Heart left ventricle (tissue), 16 donors: Measurements from ENCODE around the gene FAM83G. TPM values are rescaled to one million over a fixed set of nuclear protein-coding genes. Genes with fewer than 3 reads are reported as not detected.

Experiments
- ATAC-seq, 4 donors: fragments of 200-7000 bp; cut with Tn5 transposase; one replicate each; pipeline ENCODE4 v1.9.1; 2020 to 2022; ENCODE audit warnings: moderate library complexity in 4 of 4, mild to moderate bottlenecking in 3 of 4, moderate number of reproducible peaks in 1 of 4
- DNase-seq, 5 donors: peaks; one replicate each; pipeline ENCODE4 v3.0.0-alpha.2; 2020
- H3K27ac ChIP-seq, 12 donors: fragments of 200-600 bp; sonication (generic) in 4 of 12; one replicate each; pipeline versions ENCODE4 v1.5.0 to v1.8.0; 2016 to 2022; ENCODE audit warnings: mild to moderate bottlenecking in 2 of 12
- H3K27me3 ChIP-seq, 9 donors: fragments of 200-600 bp; sonication (generic) in 2 of 9; one replicate each; pipeline versions ENCODE4 v1.5.1 to v1.8.0; 2016 to 2022; ENCODE audit warnings: mild to moderate bottlenecking in 3 of 9
- H3K36me3 ChIP-seq, 9 donors: fragments of 200-600 bp; sonication (generic) in 2 of 9; one replicate each; pipeline versions ENCODE4 v1.5.0 to v1.8.0; 2018 to 2022; ENCODE audit warnings: mild to moderate bottlenecking in 2 of 9
- H3K4me1 ChIP-seq, 12 donors: fragments of 200-600 bp; sonication (generic) in 4 of 12; one replicate each; pipeline versions ENCODE4 v1.5.0 to v1.8.0; 2016 to 2022; ENCODE audit warnings: mild to moderate bottlenecking in 3 of 12
- H3K4me3 ChIP-seq, 12 donors: fragments of 200-600 bp; sonication (generic) in 4 of 12; one replicate each; pipeline versions ENCODE4 v1.5.0 to v1.8.0; 2017 to 2022; ENCODE audit warnings: mild to moderate bottlenecking in 9 of 12, moderate library complexity in 4 of 12
- H3K9me3 ChIP-seq, 12 donors: fragments of 200-600 bp; sonication (generic) in 4 of 12; one replicate each; pipeline versions ENCODE4 v1.5.0 to v1.8.0; 2016 to 2022; ENCODE audit warnings: mild to moderate bottlenecking in 1 of 12
- CTCF ChIP-seq, 12 donors: fragments of 200-600 bp; sonication (generic) in 4 of 12; IDR thresholded peaks; one replicate each; pipeline versions ENCODE4 v1.5.0 to v1.8.0; 2018 to 2022; ENCODE audit warnings: antibody characterized with exemption in 12 of 12, mild to moderate bottlenecking in 5 of 12
- POLR2A ChIP-seq, 2 donors: fragments of 450-650 bp; IDR thresholded peaks; one replicate each; pipeline ENCODE4 v1.6.1; 2017; ENCODE audit warnings: antibody characterized with exemption in 2 of 2, mild to moderate bottlenecking in 2 of 2, moderate library complexity in 2 of 2
- WGBS, 4 donors: extraction: QIAGEN DNeasy Blood & Tissue Kit in 2 of 4; methylation state at CpG; one replicate each; pipeline versions ENCODE4 v1.1.5 to v1.1.7; 2013 to 2018; 5-methylcytosine and 5-hydroxymethylcytosine counted together
- intact Hi-C, 10 donors: fragments of 100-400 bp; cut with DNase I; formaldehyde crosslinking; loops; one replicate each; pipeline versions ENCODE4 v1.11.1 to v1.14.2; 2022
- polyA plus RNA-seq, 2 donors: library from polyadenylated mRNA; stranded (reverse); fragments of 200-250 nt; gene quantifications; one replicate each; pipeline ENCODE4 v1.2.3, GENCODE V29; 2013
- total RNA-seq, 9 donors: library from RNA; depleted of rRNA in 2 of 9; stranded (reverse); fragments of >200 nt in 2 of 9; fragmentation: NEBNext Ultra II Directional in 3 of 9; extraction: Animal tissue kit (Norgen Biotek cat#: 25700) in 3 of 9; gene quantifications; one replicate each; pipeline versions ENCODE4 v1.1.0 to v1.2.4, GENCODE V29; 2016 to 2023
- donor health status: ischemic (EF 13 %, LVEDD 7.1; RV severe dilation, severe dysfunction).
- donor health status: healthy with polysubstance abuse.
- donor health status: DM: no; HTN: yes; CAD: no.
- donor health status: DM: no; HTN: no; CAD: no.
- donor health status: ischemic (EF 25% LVEDD 6.9; RV normal size, moderate dysfunction).
- donor health status: ischemic (EF 25% LVEDD 5.7; RV mildly dilated, moderate dysfunction).
- donor health status: healthy.
- donor health status: DM: yes; HTN: yes; CAD: no.
- donor health status: ischemic (EF 35%, LVEDD 5.7; RV mildly dilated, moderate dysfunction).
- donor health status: nonischemic (EF 11% LVEDD 7.7; RV severe dilation, severe dysfunction).
- donor health status: DM: yes; HTN: yes; CAD: no.
- donor health status: PGD.
- donor health status: ischemic (EF 29% LVEDD 5.4; RV normal size, mild dysfunction).
- donor health status: nonischemic (EF 23%, LVEDD 6.1; RV moderate dilation, normal function).

Gene FAM83G
- total and polyA plus RNA-seq, 11 donors = 1.2 to 12.8 (median 1.8) TPM

- no peak overlapping the region for H3K27ac ChIP-seq
- peaks cover 0 to 10% (median 0%) of the 10 kb centered on the region in 12 donors for H3K4me1 ChIP-seq
- 90 to 98% (median 95%) methylated on average over 6 of the region's 6 CpGs for WGBS, 4 donors
- intact Hi-C loops = loop anchor here in 2 of 10 donors (5.0 to 10.0 kb wide), 2 partner anchors 50 to 52 kb away; partner anchors contain the start of gene FAM83G (in 1 of the 2)
- no peak for DNase-seq
- H3K4me3 ChIP-seq = no peak overlapping the region
- TF ChIP-seq POLR2A (IDR thresholded peaks at IDR 0.05) = no peak
- TF ChIP-seq CTCF (IDR thresholded peaks at IDR 0.05) = no peak
- ATAC-seq = no peak
- no peaks in the 10 kb centered on the region for H3K9me3 ChIP-seq
- no peaks in the 10 kb centered on the region for H3K27me3 ChIP-seq
- H3K36me3 ChIP-seq = no peaks in the 10 kb centered on the region
These were observed 49.6 kb downstream of the FAM83G start for GRCh38 chr17:18955009-18955408.

GRCh38 chr17:18954321-18954720 lies 50.2 kb downstream of the FAM83G start:
- Histone ChIP-seq H3K27ac (no peak overlapping the region), H3K9me3 (no peaks in the 10 kb centered on the region), H3K36me3 (no peaks in the 10 kb centered on the region), H3K4me1 (peaks cover 0 to 17% (median 0%) of the 10 kb centered on the region in 12 donors), H3K27me3 (no peaks in the 10 kb centered on the region), H3K4me3 (no peak overlapping the region)
- intact Hi-C loops = loop anchor here in 2 of 10 donors (5.0 to 10.0 kb wide), 2 partner anchors 48 to 50 kb away; partner anchors contain the start of gene FAM83G (in 2 of the 2)
- ATAC-seq (no peak), DNase-seq (no peak)
- no peak for TF ChIP-seq CTCF (IDR thresholded peaks at IDR 0.05)
- no peak for TF ChIP-seq POLR2A (IDR thresholded peaks at IDR 0.05)
- 84 to 95% (median 88%) methylated on average over 3 of the region's 3 CpGs for WGBS, 4 donors

GRCh38 chr17:18953231-18953728 lies 51.3 kb downstream of the FAM83G start:
- Histone ChIP-seq H3K27me3 (no peaks in the 10 kb centered on the region), H3K27ac (no peak overlapping the region), H3K36me3 (no peaks in the 10 kb centered on the region), H3K4me1 (peaks cover 0 to 18% (median 0%) of the 10 kb centered on the region in 12 donors), H3K4me3 (no peak overlapping the region), H3K9me3 (no peaks in the 10 kb centered on the region)
- TF ChIP-seq CTCF (IDR thresholded peaks at IDR 0.05) (no peak), POLR2A (IDR thresholded peaks at IDR 0.05) (no peak)
- ATAC-seq = no peak
- no peak for DNase-seq
- intact Hi-C loops = loop anchor here in 3 of 10 donors (1.0 to 10.0 kb wide), 3 partner anchors 15 to 52 kb away; partner anchors contain the start of gene FAM83G (in 2 of the 3)
- WGBS, 4 donors = 89 to 96% (median 95%) methylated on average over 14 of the region's 14 CpGs

- Histone ChIP-seq H3K9me3 (no peaks in the 10 kb centered on the region), H3K27me3 (no peaks in the 10 kb centered on the region), H3K4me1 (peaks cover 0 to 18% (median 0%) of the 10 kb centered on the region in 12 donors), H3K4me3 (no peak within 1 kb of the TSS), H3K36me3 (no peaks in the 10 kb centered on the region), H3K27ac (no peak within 1 kb of the TSS)
- DNase-seq = no peak
- TF ChIP-seq CTCF (IDR thresholded peaks at IDR 0.05) = peak in 1 of 12 donors; percentile 12
- TF ChIP-seq POLR2A (IDR thresholded peaks at IDR 0.05) = no peak
- WGBS, 4 donors = 82 to 87% (median 85%) methylated on average over 12 to 17 of the region's 17 CpGs
- intact Hi-C loops = loop anchor here in 2 of 10 donors (5.0 to 10.0 kb wide), 2 partner anchors 50 to 53 kb away; partner anchors contain the start of gene FAM83G (in 2 of the 2)
- ATAC-seq = no peak
These were observed 52.4 kb downstream of the FAM83G start, which contains the start of gene SLC5A10 for GRCh38 chr17:18951941-18952842. TSS of gene SLC5A10 (plus strand) at chr17:18952165. CDS start at chr17:18952206, 41 bp downstream.
